Choroid plexus epithelial cell (primary cell): ENCODE data around the gene RBFOX2.
"Not testable (repeated sequence)": the region's sequence is repeated elsewhere in the genome, so short reads cannot be mapped to it uniquely, and the experiment has no call there.

Experiments
- DNase-seq: peaks from one replicate; pipeline ENCODE4 v3.0.0-alpha.2; 2010; ENCODE audit warnings: low read depth
- H3K4me3 ChIP-seq: 2 replicates; pipeline ENCODE4 v1.5.1; 2011; ENCODE audit warnings: low read depth, mild to moderate bottlenecking, control low read depth, low read length, moderate library complexity
- CTCF ChIP-seq: conservative IDR thresholded peaks from 2 replicates; pipeline ENCODE4 v1.5.1; 2011; ENCODE audit warnings: low read depth, mild to moderate bottlenecking, control low read depth, inconsistent platforms, low read length, moderate library complexity

RBFOX2 gene

GRCh38 chr22:35799150-35799549 is 229.5 kb downstream of the RBFOX2 start:
- DNase-seq, result no peak
- no peak overlapping the region for H3K4me3 ChIP-seq
- no peak for TF ChIP-seq CTCF

DNA sequence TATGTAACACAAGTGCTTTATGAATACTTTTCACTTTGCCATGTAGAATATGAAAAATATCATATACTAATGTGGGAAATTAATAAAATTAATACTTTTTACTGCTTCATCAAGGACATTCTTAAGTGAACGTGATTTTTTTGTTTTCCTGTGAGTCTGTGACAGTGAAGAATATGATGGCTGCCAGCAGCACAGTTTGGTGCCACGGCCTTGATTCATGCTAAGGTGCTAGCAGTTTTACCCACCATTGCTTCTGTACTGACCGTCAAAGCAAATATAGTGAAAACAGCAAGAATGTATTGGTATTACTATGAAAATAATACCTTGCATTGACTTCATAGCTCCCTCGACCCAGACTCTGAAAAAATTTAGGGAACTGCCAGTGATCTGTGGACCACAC is 231.2 kb downstream of the RBFOX2 start:
- DNase-seq, result no peak
- no peak overlapping the region for H3K4me3 ChIP-seq
- no peak for TF ChIP-seq CTCF

GRCh38 chr22:35795476-35795875 is 233.1 kb downstream of the RBFOX2 start:
- no peak for DNase-seq
- H3K4me3 ChIP-seq, result no peak overlapping the region
- no peak for TF ChIP-seq CTCF

DNA sequence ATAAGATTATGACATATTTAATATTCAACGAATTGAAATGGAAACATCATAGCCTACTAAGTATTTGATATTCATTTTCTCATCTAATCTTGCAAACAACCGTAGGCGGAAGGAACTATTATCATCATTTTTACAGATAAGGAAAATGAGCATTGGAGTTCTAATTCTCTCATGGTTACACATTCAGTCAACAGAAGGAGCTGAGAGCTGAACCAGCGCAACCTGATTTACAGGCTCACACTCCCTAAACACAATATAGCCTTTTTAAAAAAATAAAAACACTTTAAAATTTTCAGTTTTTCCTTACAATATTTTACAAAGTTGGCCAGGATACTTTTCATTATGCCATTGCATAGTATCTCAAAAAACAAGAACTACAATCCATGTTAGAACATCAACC is 236.1 kb downstream of the RBFOX2 start:
- no peak overlapping the region for H3K4me3 ChIP-seq
- TF ChIP-seq CTCF, result no peak
- no peak for DNase-seq

DNA sequence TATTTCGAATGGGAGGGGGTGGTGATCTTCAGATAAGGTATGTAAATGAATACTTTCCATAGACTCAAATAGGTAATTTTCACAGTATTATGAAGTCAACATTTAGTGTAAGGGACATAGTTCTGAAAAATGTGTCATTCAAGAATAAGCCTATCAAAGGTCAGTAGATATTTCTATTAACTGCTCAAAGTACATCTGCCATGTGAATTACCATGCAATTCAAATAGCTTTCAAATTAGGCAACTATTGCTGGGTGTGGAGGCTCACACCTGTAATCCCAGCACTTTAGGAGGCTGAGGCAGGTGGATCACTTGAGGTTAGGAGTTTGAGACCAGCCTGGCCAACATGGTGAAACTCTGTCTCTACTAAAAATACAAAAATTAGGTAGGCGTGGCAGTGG is 236.8 kb downstream of the RBFOX2 start:
- not testable (repeated sequence) for H3K4me3 ChIP-seq, DNase-seq

DNA sequence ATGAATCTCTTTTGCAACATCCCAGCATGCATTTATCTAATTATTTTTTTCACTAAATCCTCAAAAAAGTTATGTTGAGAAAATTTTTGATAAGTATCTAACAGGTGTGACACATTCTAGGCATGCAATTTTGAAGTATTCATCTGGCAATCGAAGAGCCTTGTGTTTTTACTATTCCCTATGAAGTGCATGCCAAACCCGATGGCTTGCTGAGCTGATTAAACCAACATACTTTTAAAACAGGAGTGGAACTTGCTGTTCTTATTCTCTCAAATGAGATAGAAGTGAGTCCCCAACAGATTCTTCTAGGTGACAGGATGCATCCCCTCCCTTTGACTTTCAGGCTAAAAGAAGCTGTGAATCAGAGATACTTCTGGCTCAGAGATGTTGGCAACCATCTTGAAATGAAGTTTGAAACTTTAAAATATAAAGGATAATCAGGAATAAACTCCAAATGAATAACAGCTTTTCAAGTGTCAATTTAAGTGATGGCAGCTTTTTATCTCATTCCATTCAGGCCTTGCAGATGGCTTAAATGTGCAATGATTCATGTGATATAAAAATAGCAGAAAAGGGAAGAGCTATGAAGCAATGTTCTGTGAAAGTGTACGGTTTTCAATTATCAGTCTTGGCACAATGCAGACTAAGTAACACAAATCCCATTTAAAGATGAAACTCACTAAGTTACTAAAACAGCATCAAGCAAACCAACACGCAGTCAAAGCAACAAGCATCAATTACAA is 243.3 kb downstream of the RBFOX2 start:
- no peak overlapping the region for H3K4me3 ChIP-seq
- no peak for TF ChIP-seq CTCF
- peak; percentile 36 for DNase-seq

DNA sequence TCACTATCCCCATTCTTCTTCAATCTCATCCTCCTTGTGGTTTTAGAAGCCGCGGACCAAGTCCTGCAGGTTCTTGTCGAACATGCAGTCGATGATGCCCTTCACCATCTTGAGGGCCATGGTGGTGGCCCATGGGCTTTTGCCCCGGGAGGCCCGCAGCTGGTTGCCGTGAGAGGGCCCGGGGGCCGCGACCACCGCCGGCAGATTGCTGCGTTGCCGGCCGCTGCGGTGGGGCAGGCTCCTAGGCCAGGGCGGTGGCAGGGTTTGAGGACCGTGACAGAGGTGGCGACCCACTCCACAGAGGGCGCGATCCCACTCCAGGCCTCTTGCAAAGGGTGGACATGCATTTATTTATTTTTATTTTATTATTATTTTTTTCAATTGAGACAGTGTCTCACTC is 244.0 kb downstream of the RBFOX2 start:
- no peak for DNase-seq
- no peak overlapping the region for H3K4me3 ChIP-seq
- TF ChIP-seq CTCF, result no peak
